A549 (cell line): Measurements from ENCODE around the gene SELENOP.

ENCODE experiments used
- CBX2 ChIP-seq: fragments of 200-600 bp; sonication (generic); IDR thresholded peaks from 2 replicates; pipeline ENCODE4 v1.6.1; 2016; ENCODE audit warnings: low read depth, mild to moderate bottlenecking, borderline replicate concordance
- CEBPB ChIP-seq, 2 experiments: fragments of >200 bp in 1 of 2; sonication (Bioruptor Twin) in 1 of 2; formaldehyde crosslinking in 1 of 2; IDR thresholded peaks; 2 replicates each; pipeline ENCODE4 v1.6.1; 2012 to 2016
- CHD2 ChIP-seq: fragments of 150-350 bp; IDR thresholded peaks from 2 replicates; pipeline ENCODE4 v1.6.1; 2014; ENCODE audit warnings: low read length; ENCODE audit not compliant: partially characterized antibody
- CTCF ChIP-seq: fragments of >200 bp; sonication (Bioruptor Twin); formaldehyde crosslinking; IDR thresholded peaks from 3 replicates; pipeline ENCODE4 v1.5.1; 2016
- JUN ChIP-seq, 2 experiments: fragments of >200 bp; sonication (Bioruptor Twin); formaldehyde crosslinking; IDR thresholded peaks; 2 replicates in 1 of 2; 3 replicates in 1 of 2; pipeline ENCODE4 v1.6.1; 2016 to 2017
- MAX ChIP-seq: IDR thresholded peaks from 2 replicates; pipeline ENCODE4 v1.6.1; 2012
- MYC ChIP-seq: IDR thresholded peaks from 2 replicates; pipeline ENCODE4 v1.6.1; 2012; ENCODE audit warnings: mild to moderate bottlenecking, inconsistent platforms, low read length, improper control_type of control experiment, borderline replicate concordance
- TFCP2L1 ChIP-seq: fragments of 250-450 bp; sonication (Bioruptor Pico); IDR thresholded peaks from 2 replicates; pipeline ENCODE4 v1.5.0; 2021; ENCODE audit warnings: mild to moderate bottlenecking

GRCh38 chr5:42855811-42856210, 44.1 kb upstream of the SELENOP start:
- TF ChIP-seq CTCF (no peak), MAX (no peak), TFCP2L1 (no peak), CEBPB (IDR thresholded peaks at IDR 0.05) (no peak), JUN (IDR thresholded peaks at IDR 0.05) (no peak), CHD2 (no peak), MYC (no peak), CBX2 (no peak)
